Kidney (tissue), 14 donors: ENCODE results near the gene CMIP. TPM values are rescaled to one million over a fixed set of nuclear protein-coding genes. Genes with fewer than 3 reads are reported as not detected.
A peak's percentile ranks its signal among the peaks of the same experiment; 100 is the strongest.

ENCODE experiments used
- DNase-seq, 5 donors: peaks; one replicate each; pipeline ENCODE4 v3.0.0-alpha.2; 2013 to 2020
- FAIRE-seq: peaks from 2 replicates; lab custom pipeline; 2012; peaks lifted over from hg19 to GRCh38; lab: Jason Lieb, UNC
- H3K27ac ChIP-seq, 2 donors: one replicate each; pipeline ENCODE4 v1.7.0; 2013; ENCODE audit warnings: low read depth in 2 of 2, low read length in 2 of 2, inconsistent platforms in 1 of 2
- H3K27me3 ChIP-seq: one replicate; pipeline ENCODE4 v1.7.1; 2013; ENCODE audit warnings: low read length, inconsistent platforms; ENCODE audit not compliant: control insufficient read depth, insufficient read depth
- H3K36me3 ChIP-seq, 3 donors: one replicate each; pipeline versions ENCODE4 v1.7.0 to v1.7.1; 2013; ENCODE audit warnings: low read length in 3 of 3, control low read depth in 1 of 3, inconsistent platforms in 1 of 3; ENCODE audit not compliant: insufficient read depth in 3 of 3, control insufficient read depth in 2 of 3
- H3K4me1 ChIP-seq, 3 donors: one replicate each; pipeline versions ENCODE4 v1.7.0 to v1.7.1; 2013; ENCODE audit warnings: low read length in 3 of 3, inconsistent platforms in 1 of 3, low read depth in 1 of 3; ENCODE audit not compliant: control insufficient read depth in 2 of 3, insufficient read depth in 2 of 3
- H3K4me3 ChIP-seq, 3 donors: one replicate each; pipeline versions ENCODE4 v1.7.0 to v1.8.1; 2013; ENCODE audit warnings: low read length in 3 of 3, control low read depth in 1 of 3, inconsistent platforms in 1 of 3
- H3K9ac ChIP-seq, 3 donors: one replicate each; pipeline versions ENCODE4 v1.7.0 to v1.7.1; 2013; ENCODE audit warnings: low read length in 3 of 3, control low read depth in 1 of 3, inconsistent platforms in 1 of 3
- H3K9me3 ChIP-seq, 3 donors: one replicate each; pipeline versions ENCODE4 v1.7.0 to v1.7.1; 2013; ENCODE audit warnings: low read length in 3 of 3, control low read depth in 1 of 3, inconsistent platforms in 1 of 3; ENCODE audit not compliant: control insufficient read depth in 2 of 3, insufficient read depth in 1 of 3
- CTCF ChIP-seq: IDR thresholded peaks from 3 replicates; pipeline ENCODE4 v1.5.1; 2012; ENCODE audit warnings: mild to moderate bottlenecking, moderate library complexity, borderline replicate concordance; ENCODE audit not compliant: insufficient read depth; ENCODE audit errors: extremely low read depth
- intact Hi-C: fragments of 100-400 bp; cut with DNase I; formaldehyde crosslinking; loops from one replicate; pipeline ENCODE4 v1.11.1; 2022
- polyA plus RNA-seq: library from polyadenylated mRNA; stranded (reverse); fragments of 350-450 nt; fragmentation: Illumina TruSeq; extraction: RNeasy Lipid Tissue Mini Kit (QIAGEN cat#74804); gene quantifications from one replicate; pipeline ENCODE4 v1.2.3, GENCODE V29; 2014; ENCODE audit warnings: low read depth, low replicate concordance; ENCODE audit not compliant: insufficient read depth
- total RNA-seq: library from RNA; stranded (reverse); fragmentation: NEBNext Ultra II Directional; extraction: Animal tissue kit (Norgen Biotek cat#: 25700); gene quantifications from one replicate; pipeline ENCODE4 v1.2.1, GENCODE V29; 2021
- donor health status: control.
- donor health status: control.
- donor health status: control.
- donor health status: control.
- donor health status: control.
- donor health status: DM: yes; HTN: yes; CAD: no.
- donor health status: Normal renal cell carcinoma (clear cell type).

Gene CMIP
- total and polyA plus RNA-seq, 2 donors from 2014 or later, result 16.6 to 65.7 TPM

DNA sequence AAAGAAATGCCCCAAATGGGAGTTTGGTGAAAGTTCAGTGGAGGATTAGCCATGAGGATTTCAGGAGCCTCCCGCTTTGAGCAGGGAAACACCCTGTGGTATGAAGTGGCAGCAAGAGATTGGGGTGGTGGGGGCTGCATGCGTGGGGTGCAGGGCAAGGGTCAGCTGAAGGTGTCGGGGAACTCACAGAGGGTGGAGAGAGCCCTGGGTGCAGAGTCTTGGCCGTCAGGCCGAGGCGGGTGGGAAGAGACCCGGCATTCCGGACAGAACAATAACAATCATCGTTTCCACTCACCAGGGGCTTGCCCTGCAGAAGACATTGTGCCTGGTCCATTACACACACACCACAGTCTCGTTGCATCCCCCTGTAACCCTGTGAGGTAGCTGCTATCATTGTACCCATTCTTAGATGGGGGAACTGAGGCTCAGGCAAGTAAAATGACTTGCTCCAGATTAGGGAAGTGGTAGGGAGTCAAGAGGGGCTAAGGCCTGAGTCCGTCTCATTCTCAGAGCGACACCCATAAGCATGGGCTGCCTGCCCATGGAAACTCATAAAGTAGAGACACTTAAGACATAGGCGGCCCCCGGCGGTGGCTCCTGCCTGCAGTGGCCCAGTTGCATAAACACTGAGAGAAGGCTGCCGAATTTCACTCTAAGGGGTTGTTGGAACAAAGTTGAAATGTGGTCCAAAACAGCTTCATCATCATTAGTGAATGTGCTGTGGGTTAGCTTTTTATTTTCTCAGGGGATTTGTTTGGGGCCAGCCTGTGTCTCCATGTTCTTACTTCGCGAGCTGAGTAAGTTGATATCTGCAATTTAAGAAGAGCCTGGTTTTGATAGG is 93.3 kb downstream of the CMIP start:
- H3K27ac ChIP-seq, result no peak overlapping the region
- peaks cover 0 to 37% (median 30%) of the 10 kb centered on the region in 3 donors for H3K4me1 ChIP-seq
- TF ChIP-seq CTCF, result no peak
- FAIRE-seq, result no peak
- H3K36me3 ChIP-seq, result no peaks in the 10 kb centered on the region
- H3K4me3 ChIP-seq, result no peak overlapping the region
- DNase-seq, result peak in 2 of 5 donors; percentile 74 to 80
- no peaks in the 10 kb centered on the region for H3K9me3 ChIP-seq
- H3K27me3 ChIP-seq, result no peaks in the 10 kb centered on the region
- no peak overlapping the region for H3K9ac ChIP-seq
- intact Hi-C loops, result no loop called here

DNA sequence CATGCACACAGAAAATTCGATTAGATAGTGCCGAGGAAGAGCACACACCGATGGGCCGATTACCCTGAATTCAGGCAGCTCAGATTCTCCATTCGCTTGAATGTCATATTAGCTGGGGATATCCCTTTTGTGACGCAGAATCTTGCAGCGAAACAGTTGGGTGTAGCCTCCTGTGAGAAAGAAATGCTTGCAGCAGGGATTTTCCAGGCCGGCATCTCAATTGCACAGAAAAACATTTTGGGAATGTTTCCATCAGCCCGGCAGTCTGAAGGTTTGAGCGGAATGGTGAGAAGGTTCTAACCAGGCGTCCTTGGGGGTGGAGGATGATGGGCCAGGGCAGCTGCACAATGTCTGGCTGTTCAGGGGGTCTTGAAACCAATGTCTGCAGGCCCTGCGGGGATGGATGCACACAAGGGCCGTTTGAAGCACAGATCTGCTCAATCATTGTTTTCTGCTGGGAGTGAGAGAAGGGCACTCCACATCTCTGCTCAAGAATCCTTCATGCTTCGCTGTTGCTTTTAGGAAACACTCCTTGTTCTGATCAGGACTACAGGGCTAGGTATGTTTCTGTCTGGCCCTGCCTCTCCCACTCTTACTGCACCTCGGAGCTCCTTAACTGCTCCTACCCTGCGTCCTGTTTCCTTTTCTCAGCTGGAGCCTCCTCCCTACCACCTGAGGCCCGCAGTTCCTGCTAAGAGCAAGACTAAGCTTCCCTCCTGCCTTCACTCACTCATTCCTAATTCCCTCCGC is 94.6 kb downstream of the CMIP start:
- Histone ChIP-seq H3K36me3 (no peaks in the 10 kb centered on the region), H3K4me3 (no peak overlapping the region), H3K9ac (no peak overlapping the region), H3K27ac (peak overlapping the region in 1 of 2 donors; percentile 3), H3K4me1 (peaks cover 0 to 38% (median 32%) of the 10 kb centered on the region in 3 donors), H3K27me3 (no peaks in the 10 kb centered on the region), H3K9me3 (no peaks in the 10 kb centered on the region)
- DNase-seq (peak in 2 of 5 donors; percentile 38 to 57), FAIRE-seq (no peak)
- TF ChIP-seq CTCF, result no peak
- intact Hi-C loops, result no loop called here

- no peak overlapping the region for H3K4me3 ChIP-seq
- TF ChIP-seq CTCF, result no peak
- no peak overlapping the region for H3K27ac ChIP-seq
- peaks cover 0 to 2% (median 0%) of the 10 kb centered on the region in 3 donors for H3K9me3 ChIP-seq
- H3K27me3 ChIP-seq, result no peaks in the 10 kb centered on the region
- H3K4me1 ChIP-seq, result peaks cover 0 to 45% (median 38%) of the 10 kb centered on the region in 3 donors
- DNase-seq, result peak in 1 of 5 donors; percentile 39
- no peaks in the 10 kb centered on the region for H3K36me3 ChIP-seq
- no peak for FAIRE-seq
- intact Hi-C loops, result no loop called here
- no peak overlapping the region for H3K9ac ChIP-seq
These were observed 95.3 kb downstream of the CMIP start for GRCh38 chr16:81539759-81540472.
